Fibroblast of skin of right biceps (primary cell): Measurements from ENCODE around the gene PHACTR1.
"Not testable (repeated sequence)": the region's sequence is repeated elsewhere in the genome, so short reads cannot be mapped to it uniquely, and the experiment has no call there.

ENCODE experiments used
- DNase-seq: peaks from one replicate; pipeline ENCODE4 v3.0.0-alpha.2; 2013

Gene PHACTR1

GRCh38 chr6:13120483-13121482 is 404.2 kb downstream of the PHACTR1 start:
- no peak for DNase-seq

GRCh38 chr6:13124131-13124530 is 407.6 kb downstream of the PHACTR1 start:
- DNase-seq: peak; percentile 50

GRCh38 chr6:13125841-13126240 is 409.3 kb downstream of the PHACTR1 start:
- DNase-seq: no peak

GRCh38 chr6:13131935-13132661 is 415.5 kb downstream of the PHACTR1 start:
- no peak for DNase-seq

GRCh38 chr6:13133894-13134293 is 417.3 kb downstream of the PHACTR1 start:
- DNase-seq: not testable (repeated sequence)

- DNase-seq: no peak
Observed at GRCh38 chr6:13135152-13135551, 418.6 kb downstream of the PHACTR1 start.

GRCh38 chr6:13139119-13139518 is 422.6 kb downstream of the PHACTR1 start:
- no peak for DNase-seq

GRCh38 chr6:13140980-13141379 is 424.4 kb downstream of the PHACTR1 start:
- DNase-seq: no peak

- no peak for DNase-seq
Observed at GRCh38 chr6:13141387-13141786, 424.8 kb downstream of the PHACTR1 start.

GRCh38 chr6:13142611-13143010 is 426.0 kb downstream of the PHACTR1 start:
- no peak for DNase-seq

GRCh38 chr6:13146442-13146841 is 429.9 kb downstream of the PHACTR1 start:
- DNase-seq: no peak

GRCh38 chr6:13147376-13147775 is 430.8 kb downstream of the PHACTR1 start:
- no peak for DNase-seq

- no peak for DNase-seq
Observed at GRCh38 chr6:13147782-13148181, 431.2 kb downstream of the PHACTR1 start.

- no peak for DNase-seq
Observed at GRCh38 chr6:13152764-13153163, 436.2 kb downstream of the PHACTR1 start.

GRCh38 chr6:13156381-13156780 is 439.8 kb downstream of the PHACTR1 start:
- DNase-seq: peak; percentile 20

GRCh38 chr6:13157293-13157692 is 440.7 kb downstream of the PHACTR1 start:
- no peak for DNase-seq

- DNase-seq: peak; percentile 8
Observed at GRCh38 chr6:13159300-13159699, 442.7 kb downstream of the PHACTR1 start.

- DNase-seq: not testable (repeated sequence)
Observed at GRCh38 chr6:13159822-13160221, 443.3 kb downstream of the PHACTR1 start.

- no peak for DNase-seq
Observed at GRCh38 chr6:13163161-13163944, 446.8 kb downstream of the PHACTR1 start.

GRCh38 chr6:13164291-13164690 is 447.7 kb downstream of the PHACTR1 start:
- DNase-seq: no peak

GRCh38 chr6:13165502-13166172 is 449.1 kb downstream of the PHACTR1 start:
- DNase-seq: peak; percentile 2

GRCh38 chr6:13166269-13166668 is 449.7 kb downstream of the PHACTR1 start:
- no peak for DNase-seq
